Stimulated activated CD4-positive, alpha-beta T cell treated with anti-CD3 and anti-CD28 coated beads, Interleukin-12 subunit alpha, Interleukin-12 subunit beta, amount 100 ng/mL, for 48 hours (primary cell): Measurements from ENCODE around the gene TPK1.
A peak's percentile ranks its signal among the peaks of the same experiment; 100 is the strongest.

Experiments
- DNase-seq, 3 donors: peaks; one replicate each; pipeline ENCODE4 v3.0.0-alpha.2; 2020; ENCODE audit warnings: low read depth in 2 of 3, low spot score in 1 of 3

TPK1 gene

GRCh38 chr7:144835652-144836544 is at the start of gene TPK1:
TSS of gene TPK1 (minus strand) at chr7:144836053. CDS start at chr7:144835602, 451 bp downstream.
- peak; percentile 74 to 88 (median 84) for DNase-seq

- no peak for DNase-seq
These were observed 49.6 kb upstream of the TPK1 start for GRCh38 chr7:144885478-144885877.

- no peak for DNase-seq
These were observed 49.0 kb upstream of the TPK1 start for GRCh38 chr7:144884896-144885295.

- no peak for DNase-seq
These were observed 37.5 kb upstream of the TPK1 start for GRCh38 chr7:144873316-144873845.

- no peak for DNase-seq
These were observed 33.2 kb upstream of the TPK1 start for GRCh38 chr7:144869082-144869481.

- DNase-seq: no peak
These were observed 30.3 kb upstream of the TPK1 start for GRCh38 chr7:144866189-144866588.

GRCh38 chr7:144863320-144863647 is 27.4 kb upstream of the TPK1 start:
- no peak for DNase-seq

GRCh38 chr7:144862612-144863319 is 26.9 kb upstream of the TPK1 start:
- no peak for DNase-seq

GRCh38 chr7:144859739-144860138 is 23.9 kb upstream of the TPK1 start:
- no peak for DNase-seq

- DNase-seq: no peak
These were observed 21.6 kb upstream of the TPK1 start for GRCh38 chr7:144857463-144857862.

- no peak for DNase-seq
These were observed 19.1 kb upstream of the TPK1 start for GRCh38 chr7:144854839-144855424.

GRCh38 chr7:144853542-144853941 is 17.7 kb upstream of the TPK1 start:
- no peak for DNase-seq

- DNase-seq: no peak
These were observed 12.2 kb upstream of the TPK1 start for GRCh38 chr7:144848078-144848477.

GRCh38 chr7:144842377-144842851 is 6.6 kb upstream of the TPK1 start:
- peak in 2 of 3 donors; percentile 30 for DNase-seq

- no peak for DNase-seq
These were observed 641 bp upstream of the TPK1 start for GRCh38 chr7:144836545-144836842.

GRCh38 chr7:144835155-144835611 is 670 bp downstream of the TPK1 start:
- DNase-seq: peak in 1 of 3 donors; percentile 33

- peak in 1 of 3 donors; percentile 19 for DNase-seq
These were observed 1.2 kb downstream of the TPK1 start for GRCh38 chr7:144834641-144835144.

GRCh38 chr7:144830811-144831210 is 5.0 kb downstream of the TPK1 start:
- no peak for DNase-seq

GRCh38 chr7:144830024-144830785 is 5.6 kb downstream of the TPK1 start:
- DNase-seq: no peak

- no peak for DNase-seq
These were observed 8.2 kb downstream of the TPK1 start for GRCh38 chr7:144827621-144828020.

- no peak for DNase-seq
These were observed 9.6 kb downstream of the TPK1 start for GRCh38 chr7:144826208-144826607.
